ENCODE data around the gene PPM1N.

Gene PPM1N

DNA sequence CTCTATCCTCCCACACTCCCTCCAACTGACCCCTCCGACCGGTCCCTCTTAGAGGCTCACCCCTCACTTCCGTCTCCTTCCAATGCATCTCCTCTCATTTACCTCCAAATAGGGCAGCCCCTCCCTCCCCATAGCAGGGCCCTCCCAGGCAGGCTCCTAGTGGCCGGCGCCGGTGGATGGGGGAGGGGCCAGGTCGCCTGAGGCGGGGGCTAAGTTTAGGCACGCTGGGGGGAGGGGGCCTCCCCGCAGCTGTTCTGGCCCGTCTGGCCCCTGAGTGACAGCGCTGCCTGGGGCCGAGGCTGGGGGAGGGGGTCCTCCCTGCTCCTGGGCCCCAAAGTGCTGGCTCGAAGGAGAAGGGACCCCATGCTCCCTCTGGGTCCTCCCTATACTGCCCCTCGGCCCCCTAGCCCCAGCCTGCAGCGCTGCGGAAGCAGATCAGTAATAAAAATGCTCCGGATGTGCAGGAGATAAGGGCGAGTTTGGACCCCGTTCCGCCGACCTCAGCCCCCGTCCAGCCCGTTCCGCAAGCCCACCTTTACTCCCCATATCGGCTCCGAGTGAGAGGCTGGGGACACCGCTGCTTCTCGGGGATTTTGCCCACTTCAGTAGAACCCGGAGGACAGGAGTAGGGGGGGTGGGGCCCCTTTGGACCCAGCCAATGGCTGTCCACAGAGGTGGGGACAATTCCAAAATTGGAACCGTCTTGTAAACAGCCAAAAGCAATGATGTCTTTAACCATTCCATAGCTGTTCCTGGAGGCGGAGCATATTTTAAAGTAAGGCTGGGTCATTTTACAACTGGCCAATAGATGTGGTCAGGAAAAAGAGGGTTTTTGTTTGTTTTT is 5.4 kb upstream of the PPM1N start:
- no peak for DNase-seq

DNA sequence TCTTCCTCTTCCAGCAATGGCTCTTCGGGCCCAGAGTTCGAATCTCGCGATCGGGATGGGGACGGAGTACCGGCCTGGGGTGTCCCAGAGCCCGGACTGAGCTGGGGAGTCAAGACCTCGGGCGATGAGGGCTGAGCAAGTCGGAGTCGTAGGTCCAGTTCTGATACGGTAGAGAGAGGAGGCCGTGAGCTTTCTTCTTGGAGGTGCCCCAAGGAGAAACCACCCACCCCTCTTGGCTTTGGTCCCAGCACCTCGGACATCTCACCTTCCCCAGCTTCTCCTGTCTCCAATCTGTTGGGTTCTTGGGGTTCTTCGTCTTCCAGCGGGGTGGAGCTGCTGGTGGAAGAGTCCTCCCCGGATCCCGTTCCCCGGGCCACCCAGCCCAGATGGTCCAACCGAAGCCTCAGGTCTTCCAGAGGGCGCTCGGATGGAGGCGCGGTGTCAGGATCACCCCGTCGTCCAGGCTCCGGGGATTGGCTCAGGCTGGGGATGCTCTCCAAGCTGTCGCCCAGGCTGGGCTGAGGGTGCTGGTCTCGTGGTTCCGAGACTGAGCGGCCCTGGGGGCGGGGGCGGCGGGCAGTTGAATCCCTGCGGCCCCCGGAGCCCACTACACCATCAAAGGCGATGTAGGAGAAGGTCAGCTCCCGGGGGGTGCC is 3.9 kb upstream of the PPM1N start:
- DNase-seq = no peak

DNA sequence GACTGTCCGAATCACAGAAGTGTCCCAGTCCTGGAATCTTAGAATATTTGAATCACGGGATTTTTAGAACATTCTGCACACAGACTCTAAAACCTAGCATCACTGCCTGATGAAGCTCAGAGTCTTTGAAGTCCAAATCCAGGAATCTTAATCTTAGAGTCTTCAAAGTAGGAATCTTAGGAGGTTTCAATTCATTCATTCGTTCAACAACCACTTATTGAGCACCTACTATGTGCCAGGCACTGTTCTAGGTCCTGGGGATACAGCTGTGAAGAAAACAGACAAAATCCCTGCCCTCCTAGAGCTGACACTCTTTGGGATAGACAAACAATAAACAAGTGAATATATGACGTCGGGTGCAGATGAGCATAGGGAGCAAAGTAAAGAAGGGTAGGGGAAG is 3.1 kb upstream of the PPM1N start:
- no peak for DNase-seq

DNA sequence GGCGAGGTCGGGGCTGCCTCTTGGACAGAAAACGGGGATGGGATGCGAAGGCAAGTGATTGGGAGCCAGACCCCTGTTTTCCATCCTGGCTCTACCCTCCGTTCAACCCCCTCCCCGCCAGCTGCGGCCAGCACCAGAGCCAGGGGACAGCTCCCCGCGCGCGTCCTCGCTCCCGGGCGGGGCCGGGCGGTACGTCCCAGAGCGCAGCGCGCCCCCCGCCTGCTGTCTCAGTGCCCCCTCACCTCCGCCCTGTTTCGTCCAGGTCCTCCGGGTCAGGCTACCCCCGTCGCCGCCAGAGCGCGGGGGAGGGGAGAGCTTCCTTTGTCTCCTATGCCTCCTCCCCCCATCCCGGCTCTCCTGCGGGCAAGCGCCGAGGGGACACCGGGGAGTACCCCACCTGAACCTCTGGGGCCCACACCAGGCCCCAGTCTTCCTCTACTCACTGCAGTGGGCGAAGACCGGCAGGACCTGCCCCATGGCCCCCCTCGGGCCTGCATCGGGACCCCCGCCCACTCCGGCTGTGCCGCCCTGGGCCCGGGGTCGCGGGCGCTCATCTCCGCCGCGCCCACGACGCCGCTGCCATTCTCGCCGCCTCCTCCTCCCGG is 1.8 kb upstream of the PPM1N start:
- DNase-seq = no peak

DNA sequence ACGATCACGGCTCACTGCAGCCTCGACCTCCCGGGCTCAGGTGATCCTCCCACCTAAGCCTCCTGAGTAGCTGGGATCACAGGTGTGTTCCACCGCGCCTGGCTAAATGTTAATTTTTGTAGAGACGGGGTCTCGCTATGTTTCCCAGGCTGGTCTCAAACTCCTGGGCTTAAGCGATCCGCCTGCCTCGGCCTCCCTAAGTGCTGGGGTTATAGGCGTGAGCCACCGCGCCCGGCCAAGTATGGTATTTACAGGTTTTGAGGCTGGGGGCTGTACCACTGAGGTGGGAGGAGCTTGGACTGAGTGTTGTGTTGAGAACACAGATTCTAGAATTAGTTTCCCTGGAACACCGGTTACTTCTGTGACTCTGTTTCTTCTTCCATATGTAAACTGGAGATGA is 452 bp upstream of the PPM1N start:
- no peak for DNase-seq

- DNase-seq = no peak
Measured at GRCh38 chr19:45499196-45500180, 1.2 kb downstream of the PPM1N start.

- DNase-seq = no peak
Measured at GRCh38 chr19:45500918-45501729, 2.9 kb downstream of the PPM1N start.

DNA sequence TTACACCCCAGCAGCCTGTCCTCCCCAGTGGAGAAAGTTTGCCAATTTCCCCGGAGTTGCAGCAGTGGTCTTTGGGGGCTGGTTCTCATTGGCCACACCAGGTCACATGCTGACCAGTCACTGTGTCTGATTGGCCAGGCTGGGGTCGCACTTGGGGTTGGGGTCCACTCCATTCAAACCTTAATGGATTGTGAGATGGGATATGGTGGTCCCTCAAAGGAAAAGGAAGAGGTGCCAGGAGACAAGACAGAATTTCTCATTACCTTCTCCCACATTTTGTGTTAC is 3.4 kb downstream of the PPM1N start:
- no peak for DNase-seq

DNA sequence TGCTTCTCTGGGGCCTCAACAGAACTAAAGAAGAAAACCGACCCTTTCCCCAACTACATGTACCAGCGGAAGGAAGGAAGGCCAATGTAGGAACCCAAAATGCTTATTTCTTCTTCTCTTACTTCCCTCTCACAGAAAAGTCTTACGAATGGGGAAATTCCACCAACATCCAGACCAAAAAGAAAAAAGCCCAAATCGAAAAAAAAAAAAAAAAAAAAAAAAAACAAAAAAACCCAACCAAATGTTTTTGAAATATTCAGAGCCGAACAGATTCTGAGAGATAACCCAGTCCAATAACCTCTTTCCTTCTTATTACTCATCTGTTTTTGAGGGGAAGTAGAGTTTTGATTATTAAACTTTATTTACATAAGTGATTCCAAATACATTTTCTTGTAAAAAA is 3.9 kb downstream of the PPM1N start:
- DNase-seq = no peak

- DNase-seq = no peak
Measured at GRCh38 chr19:45503909-45504308, 5.7 kb downstream of the PPM1N start.

DNA sequence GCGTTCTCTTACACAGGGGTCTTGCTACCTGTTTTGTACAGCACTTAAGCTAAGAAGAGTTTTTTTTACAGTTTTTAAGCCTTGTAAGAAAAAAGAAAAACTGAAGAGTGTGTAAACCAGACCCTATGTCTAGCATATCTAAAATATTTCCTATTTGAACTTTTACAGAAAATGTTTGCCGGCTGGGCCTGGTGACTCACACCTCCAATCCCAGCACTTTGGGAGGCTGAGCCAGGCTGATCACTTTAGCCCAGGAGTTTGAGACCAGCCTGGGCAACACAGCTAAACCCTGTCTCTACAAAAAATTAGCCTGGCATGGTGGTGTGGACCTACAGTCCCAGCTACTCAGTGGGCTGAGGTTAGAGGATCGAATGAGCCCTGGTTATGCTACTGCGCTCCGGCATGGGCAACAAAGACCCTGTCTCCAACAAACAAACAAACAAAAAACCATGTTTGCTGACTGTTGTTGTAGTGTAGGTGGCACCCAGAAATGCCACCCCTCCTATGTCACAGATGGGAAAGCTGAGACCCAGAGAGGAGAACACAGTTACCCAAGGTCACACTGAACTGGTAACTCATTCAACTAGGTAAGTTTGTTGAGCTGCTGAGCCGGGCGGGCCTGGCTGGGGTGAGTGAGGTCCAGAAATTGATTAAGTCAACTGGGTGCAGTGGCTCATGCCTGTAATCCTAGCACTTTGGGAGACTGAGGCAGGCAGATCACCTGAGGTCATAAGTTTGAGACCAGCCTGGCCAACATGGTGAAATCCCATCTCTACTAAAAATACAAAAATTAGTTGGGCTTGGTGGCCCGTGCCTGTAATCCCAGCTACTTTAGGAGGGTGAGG is 7.1 kb downstream of the PPM1N start:
- DNase-seq = no peak

GRCh38 chr19:45505996-45506245 is 7.7 kb downstream of the PPM1N start:
- no peak for DNase-seq

DNA sequence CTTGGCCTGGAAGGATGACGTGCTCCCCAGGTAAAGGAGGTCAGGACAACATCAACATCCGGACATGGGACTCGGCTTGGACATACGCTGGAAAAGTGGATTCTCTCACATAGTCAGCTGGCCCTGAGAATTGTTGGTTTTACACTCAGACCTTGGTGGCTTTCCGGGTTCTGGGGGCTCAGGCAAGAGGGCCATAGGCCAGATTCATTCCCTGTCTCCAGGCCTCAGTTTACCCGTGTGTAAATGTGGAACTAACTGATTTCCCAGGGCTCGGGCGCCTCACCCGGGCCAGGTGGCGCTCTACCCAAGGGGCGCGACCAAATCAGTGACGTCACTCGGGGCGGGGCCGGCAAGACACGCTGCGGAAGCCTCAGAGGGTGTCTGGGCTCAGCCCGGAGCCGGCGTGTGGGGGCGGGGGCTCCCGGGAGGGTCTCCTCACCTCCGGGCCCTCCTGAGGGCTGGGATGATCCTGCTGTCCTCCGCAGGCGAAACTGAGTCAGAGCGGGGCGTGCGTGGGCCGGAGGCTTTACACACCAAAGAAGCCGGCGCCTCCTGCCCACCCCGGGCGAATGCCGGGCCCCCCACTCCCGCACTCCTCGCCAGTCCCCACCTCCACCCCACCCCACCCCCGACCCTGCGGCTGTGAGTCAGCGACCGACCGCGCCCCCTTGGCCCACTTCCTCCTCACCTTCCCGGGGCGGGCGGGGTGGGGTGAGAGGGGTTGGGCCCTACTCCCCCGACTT is 8.2 kb downstream of the PPM1N start:
- DNase-seq = peak; percentile 70

DNA sequence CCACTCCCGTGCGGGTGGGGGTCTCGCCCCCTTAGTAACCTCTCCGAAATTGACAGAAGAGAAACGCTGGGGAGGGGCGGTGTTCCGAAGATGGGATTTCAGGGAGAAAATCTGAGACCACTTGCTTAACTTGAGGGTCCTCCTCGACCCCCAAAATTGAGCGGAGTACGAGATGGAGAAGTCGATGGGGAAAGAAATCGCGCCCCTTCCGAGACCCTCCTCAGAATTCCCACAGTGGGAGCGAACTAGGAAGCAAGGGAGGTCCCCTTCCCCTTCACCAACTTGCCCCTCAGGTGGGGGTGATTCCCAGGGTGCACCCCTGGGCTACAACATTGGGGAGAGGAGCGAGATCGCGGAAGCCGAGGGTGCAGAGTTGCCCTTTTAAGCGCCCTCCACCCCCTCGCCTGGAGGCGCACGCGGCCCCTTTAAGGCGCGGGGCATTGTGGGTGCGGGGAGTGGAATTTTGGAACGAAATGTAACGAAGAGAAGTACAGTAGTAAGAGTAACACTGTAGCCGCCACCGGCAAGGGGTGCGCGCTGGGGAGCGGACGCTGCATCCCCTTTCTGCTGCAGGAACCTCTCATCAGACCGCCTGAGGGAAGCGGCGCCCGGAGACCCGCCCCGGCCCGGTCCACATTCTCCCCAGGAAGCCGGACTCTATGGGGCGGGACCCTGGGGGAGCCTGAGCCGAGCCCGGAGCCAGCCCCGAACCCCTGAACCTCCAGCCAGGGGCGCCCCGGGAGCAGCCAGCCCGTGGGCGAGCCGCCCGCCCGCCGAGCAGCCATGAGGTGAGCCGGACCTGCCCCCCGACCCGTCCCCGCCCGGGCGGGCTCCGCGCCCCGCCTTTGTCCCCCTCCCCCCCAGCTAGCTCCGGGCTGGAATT is 9.0 kb downstream of the PPM1N start, which contains the start of gene VASP:
Gene VASP (plus strand): TSS at position 491 of the 883 bp plus-strand sequence. CDS start 293 bp downstream, at position 784.
- peak; percentile 37 for DNase-seq

DNA sequence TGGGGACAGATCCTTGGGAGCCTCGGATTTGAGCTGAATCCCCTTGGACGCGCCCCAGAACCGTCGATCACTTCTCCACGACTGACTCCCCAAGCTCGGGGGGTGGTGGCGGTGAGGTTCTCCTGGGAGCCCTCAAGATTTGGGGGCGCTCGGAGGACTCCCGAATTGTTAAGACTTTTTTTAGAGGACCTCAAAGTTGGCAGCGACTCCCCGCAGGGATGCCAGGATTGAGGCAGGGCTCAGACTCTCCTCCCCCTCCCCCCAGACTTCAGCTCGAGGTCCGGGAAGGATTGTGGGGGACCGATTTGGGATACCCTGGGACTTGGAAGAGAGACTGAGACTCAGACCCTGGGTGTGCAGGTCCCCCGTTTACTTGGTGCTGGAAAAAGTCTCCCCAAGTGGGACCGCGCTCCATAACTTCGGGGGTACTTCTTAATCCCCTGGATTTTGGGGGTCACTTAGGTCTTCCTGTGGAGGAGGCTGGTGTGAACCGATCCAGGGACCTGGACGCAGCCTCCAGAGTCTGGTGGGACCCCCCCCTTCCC is 9.7 kb downstream of the PPM1N start:
- DNase-seq = no peak

GRCh38 chr19:45508417-45508860 is 10.2 kb downstream of the PPM1N start:
- no peak for DNase-seq

GRCh38 chr19:45508861-45509691 is 10.8 kb downstream of the PPM1N start:
- no peak for DNase-seq

GRCh38 chr19:45509692-45510015 is 11.4 kb downstream of the PPM1N start:
- no peak for DNase-seq

Measured in GOT3 (cell line).